WERI-Rb-1 (cell line): ENCODE results near the gene CLSTN1.

Source experiments
- DNase-seq: peaks from one replicate; pipeline ENCODE4 v3.0.0-alpha.2; 2020
- H3K27ac ChIP-seq: fragments of 250-450 bp; sonication (Bioruptor Pico); 2 replicates; pipeline ENCODE4 v1.5.1; 2020; ENCODE audit warnings: mild to moderate bottlenecking, moderate library complexity
- H3K27me3 ChIP-seq: fragments of 250-450 bp; sonication (Bioruptor Pico); 2 replicates; pipeline ENCODE4 v1.5.1; 2021; ENCODE audit warnings: mild to moderate bottlenecking, low read depth, moderate library complexity; ENCODE audit not compliant: insufficient read depth, severe bottlenecking
- H3K36me3 ChIP-seq: fragments of 250-450 bp; sonication (Bioruptor Pico); 2 replicates; pipeline ENCODE4 v1.5.1; 2020; ENCODE audit warnings: mild to moderate bottlenecking, moderate library complexity
- H3K4me3 ChIP-seq: 2 replicates; pipeline ENCODE4 v1.5.1; 2011; ENCODE audit warnings: low read depth, mild to moderate bottlenecking, control low read depth, low read length
- H3K9me3 ChIP-seq: fragments of 250-450 bp; sonication (Bioruptor Pico); 2 replicates; pipeline ENCODE4 v1.5.1; 2021; ENCODE audit warnings: mild to moderate bottlenecking, moderate library complexity; ENCODE audit not compliant: severe bottlenecking
- CTCF ChIP-seq: IDR thresholded peaks from 2 replicates; pipeline ENCODE4 v1.5.1; 2011; ENCODE audit warnings: low read depth, mild to moderate bottlenecking, control low read depth, inconsistent platforms, low read length

Gene CLSTN1

GRCh38 chr1:9785406-9785805, 38.4 kb downstream of the CLSTN1 start:
- DNase-seq, result no peak
- no peaks in the 10 kb centered on the region for H3K27me3 ChIP-seq
- H3K4me3 ChIP-seq, result no peak overlapping the region
- no peaks in the 10 kb centered on the region for H3K9me3 ChIP-seq
- H3K27ac ChIP-seq, result no peak overlapping the region
- H3K36me3 ChIP-seq, result peaks cover 9% of the 10 kb centered on the region
- no peak for TF ChIP-seq CTCF

- no peaks in the 10 kb centered on the region for H3K27me3 ChIP-seq
- no peak overlapping the region for H3K27ac ChIP-seq
- peaks cover 6% of the 10 kb centered on the region for H3K36me3 ChIP-seq
- peak; percentile 74 for TF ChIP-seq CTCF
- peak; percentile 56 for DNase-seq
- H3K4me3 ChIP-seq, result no peak overlapping the region
- H3K9me3 ChIP-seq, result no peaks in the 10 kb centered on the region
Measured at GRCh38 chr1:9784508-9785133, 39.1 kb downstream of the CLSTN1 start.

- DNase-seq, result no peak
- H3K27me3 ChIP-seq, result no peaks in the 10 kb centered on the region
- peaks cover 3% of the 10 kb centered on the region for H3K36me3 ChIP-seq
- no peaks in the 10 kb centered on the region for H3K9me3 ChIP-seq
- H3K4me3 ChIP-seq, result no peak overlapping the region
- H3K27ac ChIP-seq, result no peak overlapping the region
- no peak for TF ChIP-seq CTCF
Measured at GRCh38 chr1:9782897-9783296, 40.9 kb downstream of the CLSTN1 start.

DNA sequence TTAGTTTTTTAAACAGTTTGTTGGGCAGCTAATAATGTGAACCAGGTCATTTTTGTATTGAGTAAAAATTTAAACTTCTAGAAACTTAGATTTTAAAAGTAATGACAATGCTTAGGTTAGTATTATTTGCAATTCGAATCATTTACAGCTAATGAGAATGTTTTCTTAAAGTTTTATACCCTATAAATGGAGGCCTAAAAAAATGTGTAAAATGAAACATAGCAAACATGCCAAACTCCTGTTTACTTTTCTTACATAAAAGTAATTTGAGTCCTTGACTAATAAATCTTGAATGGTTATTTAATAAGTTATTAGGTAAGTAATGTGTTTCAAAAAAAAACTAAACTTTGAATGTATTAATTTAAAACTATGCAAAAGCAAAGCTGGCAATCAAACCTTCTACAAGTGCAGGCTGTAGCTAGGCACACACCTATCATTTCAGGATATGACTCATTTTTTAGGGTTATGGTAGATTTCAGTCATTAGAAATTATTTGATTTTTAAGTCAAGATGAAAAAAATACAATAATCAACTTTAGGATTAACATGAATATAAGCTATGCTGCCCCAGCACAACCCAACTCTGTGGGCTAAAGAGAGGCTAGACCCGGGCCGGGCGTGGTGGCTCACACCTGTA, 41.5 kb downstream of the CLSTN1 start:
- Histone ChIP-seq H3K27ac (no peak overlapping the region), H3K36me3 (peaks cover 2% of the 10 kb centered on the region; the same call in 1 of the 2 replicates), H3K9me3 (no peaks in the 10 kb centered on the region), H3K4me3 (no peak overlapping the region), H3K27me3 (no peaks in the 10 kb centered on the region)
- no peak for TF ChIP-seq CTCF
- DNase-seq, result no peak

- Histone ChIP-seq H3K4me3 (no peak overlapping the region), H3K27ac (no peak overlapping the region), H3K36me3 (peaks cover 8% of the 10 kb centered on the region), H3K9me3 (no peaks in the 10 kb centered on the region), H3K27me3 (no peaks in the 10 kb centered on the region)
- no peak for TF ChIP-seq CTCF
- no peak for DNase-seq
Measured at GRCh38 chr1:9780554-9781110, 43.1 kb downstream of the CLSTN1 start.

- H3K27ac ChIP-seq, result no peak overlapping the region
- no peaks in the 10 kb centered on the region for H3K9me3 ChIP-seq
- no peak for TF ChIP-seq CTCF
- H3K36me3 ChIP-seq, result peaks cover 18% of the 10 kb centered on the region
- H3K4me3 ChIP-seq, result no peak overlapping the region
- DNase-seq, result no peak
- no peaks in the 10 kb centered on the region for H3K27me3 ChIP-seq
Measured at GRCh38 chr1:9778905-9779304, 44.9 kb downstream of the CLSTN1 start.
